Hepatocyte (in vitro differentiated cells): ENCODE measurements around the gene SCAMP2.

Experiments
- CTCF ChIP-seq: fragments of 200-600 bp; sonication (generic); IDR thresholded peaks from 2 replicates; pipeline ENCODE4 v1.5.1; 2016; ENCODE audit warnings: antibody characterized with exemption, mild to moderate bottlenecking; ENCODE audit not compliant: poor library complexity
- EZH2phosphoT487 ChIP-seq: fragments of 200-600 bp; sonication (generic); IDR thresholded peaks from one replicate; pipeline ENCODE4 v1.6.1; 2018; ENCODE audit warnings: antibody characterized with exemption, mild to moderate bottlenecking, low read depth, moderate library complexity; ENCODE audit not compliant: unreplicated experiment, severe bottlenecking

- TF ChIP-seq CTCF (no peak), EZH2phosphoT487 (no peak)
These were observed 16.0 kb downstream of the SCAMP2 start for GRCh38 chr15:74857082-74857655.
